NAMALWA (cell line): ENCODE measurements around the gene FAM120B.
A peak's percentile ranks its signal among the peaks of the same experiment; 100 is the strongest.

Experiments used
- DNase-seq: peaks from one replicate; pipeline ENCODE4 v3.0.0-alpha.2; 2015; ENCODE audit warnings: low spot score

Gene FAM120B

GRCh38 chr6:170286934-170287265 lies 19.7 kb upstream of the FAM120B start:
- DNase-seq = no peak

- no peak for DNase-seq
Observed at GRCh38 chr6:170287371-170287876, 19.1 kb upstream of the FAM120B start.

GRCh38 chr6:170288091-170288631 lies 18.4 kb upstream of the FAM120B start:
- DNase-seq = no peak

GRCh38 chr6:170288852-170289179 lies 17.7 kb upstream of the FAM120B start:
- no peak for DNase-seq

GRCh38 chr6:170289180-170289931 lies 17.2 kb upstream of the FAM120B start:
- DNase-seq = no peak

- DNase-seq = no peak
Observed at GRCh38 chr6:170289951-170290295, 16.6 kb upstream of the FAM120B start.

- DNase-seq = no peak
Observed at GRCh38 chr6:170290296-170291128, 16.0 kb upstream of the FAM120B start, which contains the start of gene DLL1. TSS of gene DLL1 (minus strand) at chr6:170291078. CDS start at chr6:170290139, 939 bp downstream.

GRCh38 chr6:170291271-170292110 lies 15.1 kb upstream of the FAM120B start:
- DNase-seq = no peak

GRCh38 chr6:170292111-170292406 lies 14.5 kb upstream of the FAM120B start:
- no peak for DNase-seq

- DNase-seq = no peak
Observed at GRCh38 chr6:170292407-170293158, 14.0 kb upstream of the FAM120B start.

- no peak for DNase-seq
Observed at GRCh38 chr6:170293341-170294231, 13.0 kb upstream of the FAM120B start.

GRCh38 chr6:170294298-170294730 lies 12.2 kb upstream of the FAM120B start:
- DNase-seq = no peak

GRCh38 chr6:170294813-170295509 lies 11.6 kb upstream of the FAM120B start:
- DNase-seq = no peak

GRCh38 chr6:170295510-170296422 lies 10.8 kb upstream of the FAM120B start:
- peak; percentile 60 for DNase-seq

GRCh38 chr6:170296423-170296745 lies 10.2 kb upstream of the FAM120B start:
- DNase-seq = no peak

GRCh38 chr6:170296746-170297575 lies 9.6 kb upstream of the FAM120B start:
- no peak for DNase-seq

- no peak for DNase-seq
Observed at GRCh38 chr6:170297576-170298330, 8.8 kb upstream of the FAM120B start.
